ENCODE results near the gene DENND4A. TPM values are rescaled to one million over a fixed set of nuclear protein-coding genes. Genes with fewer than 3 reads are reported as not detected.
A peak's percentile ranks its signal among the peaks of the same experiment; 100 is the strongest.

Gene DENND4A
- total RNA-seq, 1 experiment from 2014 or later: 26.0 TPM

DNA sequence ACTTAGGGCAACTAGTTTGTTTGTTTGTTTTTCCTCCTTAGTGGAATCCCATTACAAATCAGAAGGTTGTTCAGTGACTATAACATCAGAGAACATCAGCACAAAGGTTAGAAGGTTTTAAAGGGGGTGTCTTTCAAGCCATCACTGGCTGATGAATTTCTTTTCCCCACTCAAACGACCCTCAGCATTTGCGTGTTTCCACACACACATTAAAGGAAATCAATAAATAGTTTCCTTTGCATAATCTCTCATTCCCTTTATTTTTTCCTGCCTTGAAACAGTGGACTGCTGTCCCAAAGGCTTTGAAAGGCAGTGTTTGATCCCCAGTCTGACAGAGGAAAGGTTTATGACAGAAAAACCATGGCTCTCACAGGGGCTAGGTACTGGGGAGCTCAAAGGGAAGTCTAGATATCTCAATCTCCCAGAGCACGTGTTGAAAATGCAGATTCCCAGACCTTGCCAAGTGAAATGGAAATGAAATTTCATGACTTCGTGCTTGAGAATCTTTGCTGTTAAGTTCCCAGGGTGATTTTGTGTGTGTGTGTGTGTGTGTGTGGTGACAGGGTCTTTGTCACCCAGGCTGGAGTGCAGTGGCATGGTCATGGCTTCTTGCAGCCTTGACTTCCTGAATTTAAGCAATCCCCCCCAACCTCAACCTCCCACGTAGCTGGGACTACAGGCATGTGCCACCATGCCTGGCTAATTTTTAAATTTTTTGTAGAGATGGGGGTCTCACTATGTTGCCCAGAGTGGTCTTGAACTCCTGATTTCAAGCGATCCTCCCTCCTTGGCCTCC is 178.9 kb downstream of the DENND4A start:
- DNase-seq: no peak
- intact Hi-C loops (cut with micrococcal nuclease; ENCODE audit: unreplicated experiment): loop anchor here (1.0 kb wide), 1 partner anchor 20 kb away; no protein-coding TSS in a partner anchor
- H3K27me3 Mint-ChIP-seq (ENCODE audit: unreplicated experiment): no peaks in the 10 kb centered on the region
- H3K4me3 Mint-ChIP-seq (ENCODE audit: low read depth, unreplicated experiment): no peak overlapping the region
- no peaks in the 10 kb centered on the region for H3K9me3 Mint-ChIP-seq (ENCODE audit: low read depth, unreplicated experiment)
- TF ChIP-seq, protein P1, sequence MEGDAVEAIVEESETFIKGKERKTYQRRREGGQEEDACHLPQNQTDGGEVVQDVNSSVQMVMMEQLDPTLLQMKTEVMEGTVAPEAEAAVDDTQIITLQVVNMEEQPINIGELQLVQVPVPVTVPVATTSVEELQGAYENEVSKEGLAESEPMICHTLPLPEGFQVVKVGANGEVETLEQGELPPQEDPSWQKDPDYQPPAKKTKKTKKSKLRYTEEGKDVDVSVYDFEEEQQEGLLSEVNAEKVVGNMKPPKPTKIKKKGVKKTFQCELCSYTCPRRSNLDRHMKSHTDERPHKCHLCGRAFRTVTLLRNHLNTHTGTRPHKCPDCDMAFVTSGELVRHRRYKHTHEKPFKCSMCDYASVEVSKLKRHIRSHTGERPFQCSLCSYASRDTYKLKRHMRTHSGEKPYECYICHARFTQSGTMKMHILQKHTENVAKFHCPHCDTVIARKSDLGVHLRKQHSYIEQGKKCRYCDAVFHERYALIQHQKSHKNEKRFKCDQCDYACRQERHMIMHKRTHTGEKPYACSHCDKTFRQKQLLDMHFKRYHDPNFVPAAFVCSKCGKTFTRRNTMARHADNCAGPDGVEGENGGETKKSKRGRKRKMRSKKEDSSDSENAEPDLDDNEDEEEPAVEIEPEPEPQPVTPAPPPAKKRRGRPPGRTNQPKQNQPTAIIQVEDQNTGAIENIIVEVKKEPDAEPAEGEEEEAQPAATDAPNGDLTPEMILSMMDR (IDR thresholded peaks at IDR 0.05; ENCODE audit: unreplicated experiment): no peak
- BruUV-seq (replicated peaks): no TSS peak
- CTCF ChIA-PET: interaction anchor here (1.7 kb wide), 1 partner anchor 211 kb away, joined by 3 read pairs; no protein-coding TSS in a partner anchor
- H3K36me3 Mint-ChIP-seq (ENCODE audit: insufficient read depth, unreplicated experiment): peaks cover 27% of the 10 kb centered on the region
- no peak overlapping the region for H3K27ac Mint-ChIP-seq (ENCODE audit: unreplicated experiment)
- H3K4me1 Mint-ChIP-seq (ENCODE audit: low read depth, unreplicated experiment): peaks cover 11% of the 10 kb centered on the region

DNA sequence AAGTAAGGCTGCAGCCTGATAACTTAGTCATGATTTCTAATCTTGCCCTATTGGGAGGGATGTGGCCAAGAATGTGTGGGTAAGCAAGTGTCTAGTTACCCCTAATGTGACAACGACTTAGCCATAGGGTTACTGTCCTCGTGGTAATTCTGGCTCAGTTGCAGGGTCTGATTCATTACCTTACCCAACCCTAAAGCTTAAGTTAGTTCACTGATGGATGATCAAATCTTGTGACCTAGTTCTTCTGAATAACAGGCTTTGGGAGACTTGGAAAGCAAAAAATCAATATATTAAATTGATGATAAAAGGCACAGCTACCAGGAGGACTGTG is 179.5 kb downstream of the DENND4A start:
- peaks cover 11% of the 10 kb centered on the region for H3K4me1 Mint-ChIP-seq (ENCODE audit: low read depth, unreplicated experiment)
- H3K4me3 Mint-ChIP-seq (ENCODE audit: low read depth, unreplicated experiment): peak overlapping the region; percentile 78
- no peak for DNase-seq
- H3K9me3 Mint-ChIP-seq (ENCODE audit: low read depth, unreplicated experiment): no peaks in the 10 kb centered on the region
- intact Hi-C loops (cut with micrococcal nuclease; ENCODE audit: unreplicated experiment): no loop called here
- peaks cover 27% of the 10 kb centered on the region for H3K36me3 Mint-ChIP-seq (ENCODE audit: insufficient read depth, unreplicated experiment)
- TF ChIP-seq, protein P1 (IDR thresholded peaks at IDR 0.05; ENCODE audit: unreplicated experiment): no peak
- no peak overlapping the region for H3K27ac Mint-ChIP-seq (ENCODE audit: unreplicated experiment)
- CTCF ChIA-PET: interaction anchor here (1.7 kb wide), 1 partner anchor 212 kb away, joined by 3 read pairs; no protein-coding TSS in a partner anchor
- no TSS peak for BruUV-seq (replicated peaks)
- H3K27me3 Mint-ChIP-seq (ENCODE audit: unreplicated experiment): no peaks in the 10 kb centered on the region

DNA sequence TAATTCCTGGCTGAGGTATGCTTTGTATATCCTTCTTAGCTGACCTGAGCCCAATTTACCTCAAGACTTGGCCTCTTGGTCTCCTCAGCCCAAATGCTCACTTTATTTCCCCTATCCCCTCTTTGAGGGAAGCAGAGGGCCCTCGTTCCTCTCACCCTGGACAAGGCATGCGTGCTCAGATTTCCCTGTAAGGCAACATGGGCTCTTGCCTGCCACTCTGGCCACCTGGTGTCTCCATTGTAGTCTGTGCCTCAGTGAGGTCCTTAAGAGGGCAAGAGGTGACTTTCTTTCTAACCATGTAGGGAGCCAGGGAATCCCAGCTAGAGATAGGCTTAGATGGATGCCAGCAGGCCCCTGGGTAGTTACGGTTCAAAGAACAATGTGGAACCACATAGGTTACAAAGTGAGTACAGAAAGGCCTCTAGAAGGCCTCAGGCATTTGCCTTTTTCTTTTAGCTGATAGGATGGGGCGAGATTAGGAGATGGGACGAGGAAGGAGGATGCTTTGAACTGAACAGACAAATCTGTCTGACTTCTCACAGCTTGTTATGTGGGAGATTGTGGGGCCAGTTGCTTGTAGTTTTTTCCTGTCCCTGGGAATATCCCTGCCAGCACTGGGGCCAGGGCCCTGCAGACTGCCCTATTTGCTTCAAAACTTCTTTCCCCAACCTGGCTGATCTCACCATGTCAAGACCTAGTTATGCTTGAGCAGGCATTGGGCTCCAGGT is 180.0 kb downstream of the DENND4A start:
- intact Hi-C loops (cut with micrococcal nuclease; ENCODE audit: unreplicated experiment): no loop called here
- peaks cover 11% of the 10 kb centered on the region for H3K4me1 Mint-ChIP-seq (ENCODE audit: low read depth, unreplicated experiment)
- H3K4me3 Mint-ChIP-seq (ENCODE audit: low read depth, unreplicated experiment): peak overlapping the region; percentile 78
- H3K9me3 Mint-ChIP-seq (ENCODE audit: low read depth, unreplicated experiment): no peaks in the 10 kb centered on the region
- DNase-seq: peak; percentile 9
- H3K36me3 Mint-ChIP-seq (ENCODE audit: insufficient read depth, unreplicated experiment): peaks cover 27% of the 10 kb centered on the region
- H3K27ac Mint-ChIP-seq (ENCODE audit: unreplicated experiment): peak overlapping the region; percentile 90
- H3K27me3 Mint-ChIP-seq (ENCODE audit: unreplicated experiment): no peaks in the 10 kb centered on the region
- no TSS peak for BruUV-seq (replicated peaks)
- CTCF ChIA-PET: interaction anchor here (1.7 kb wide), 1 partner anchor 212 kb away, joined by 3 read pairs; no protein-coding TSS in a partner anchor
- TF ChIP-seq, protein P1 (IDR thresholded peaks at IDR 0.05; ENCODE audit: unreplicated experiment): no peak

DNA sequence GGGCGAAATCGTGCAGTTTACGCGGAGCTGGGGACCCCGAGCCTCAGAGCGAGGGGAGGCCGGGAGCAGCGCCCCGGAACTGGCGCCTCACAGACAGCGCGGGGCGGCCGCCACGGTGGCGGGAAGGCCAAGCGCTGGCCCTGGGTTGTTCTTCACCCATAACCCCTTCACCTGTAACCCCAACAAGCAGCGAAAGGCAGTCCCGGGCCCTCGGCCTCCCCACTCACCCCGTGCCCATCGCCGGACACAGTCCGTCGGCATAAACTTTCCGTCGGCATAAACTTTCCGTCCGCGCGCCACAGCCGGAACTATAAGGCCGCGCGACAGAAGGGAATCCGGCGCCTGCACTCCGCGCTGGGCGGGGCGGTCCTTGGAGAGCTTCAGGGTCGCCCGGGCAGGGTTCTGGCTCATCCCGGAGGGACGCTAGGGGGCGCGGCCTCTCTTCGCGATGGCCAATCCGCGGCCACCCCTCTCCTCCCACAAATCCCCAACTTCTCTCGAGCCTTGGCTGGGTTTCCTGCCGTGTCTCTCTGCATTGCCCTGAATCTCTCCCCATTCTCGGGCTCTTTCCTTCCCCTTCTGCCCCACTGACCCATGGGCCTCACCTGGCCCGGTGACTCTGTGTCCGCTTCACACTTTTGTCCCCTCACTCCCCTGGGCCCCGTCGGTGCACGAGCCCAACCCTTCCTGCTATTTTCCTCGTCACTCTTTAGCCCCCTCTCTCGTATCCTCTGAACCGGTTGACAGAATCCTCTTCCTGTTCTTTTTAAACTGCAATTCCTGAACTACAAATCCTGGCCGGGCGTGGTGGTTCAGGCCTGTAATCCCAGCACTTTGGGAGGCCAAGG is 181.0 kb downstream of the DENND4A start, which contains the start of gene INTS14:
Gene INTS14, minus strand, starts transcription at position 261 of the 848 bp plus-strand sequence. CDS start 3,751 bp downstream, outside the sequence.
- CTCF ChIA-PET: interaction anchor here (0.7 to 1.7 kb wide), 8 partner anchors 10 to 221 kb away, joined by 3 to 5 read pairs (median 4); partner anchors contain the start of gene SLC24A1

More for the DNA sequence above, 181.0 kb downstream of the DENND4A start, which contains the start of gene INTS14:
- TF ChIP-seq, protein P1 (IDR thresholded peaks at IDR 0.05; ENCODE audit: unreplicated experiment): peak; percentile 73
- intact Hi-C loops (cut with micrococcal nuclease; ENCODE audit: unreplicated experiment): no loop called here
- Mint-ChIP-seq H3K27me3 (ENCODE audit: unreplicated experiment) (no peaks in the 10 kb centered on the region), H3K4me3 (ENCODE audit: low read depth, unreplicated experiment) (peak within 1 kb of the TSS; percentile 78), H3K27ac (ENCODE audit: unreplicated experiment) (peak within 1 kb of the TSS; percentile 90), H3K4me1 (ENCODE audit: low read depth, unreplicated experiment) (peaks cover 11% of the 10 kb centered on the region), H3K36me3 (ENCODE audit: insufficient read depth, unreplicated experiment) (peaks cover 27% of the 10 kb centered on the region), H3K9me3 (ENCODE audit: low read depth, unreplicated experiment) (no peaks in the 10 kb centered on the region)
- BruUV-seq (replicated peaks): no TSS peak
- peak; percentile 99 for DNase-seq
